GM19328 (cell line): ENCODE measurements around the gene NR6A1.

ENCODE experiments used
- ATAC-seq: cut with Tn5 transposase; IDR thresholded peaks from one replicate; pipeline ENCODE4 v1.9.1; 2021; ENCODE audit warnings: mild to moderate bottlenecking, moderate library complexity; ENCODE audit not compliant: unreplicated experiment

Gene NR6A1

DNA sequence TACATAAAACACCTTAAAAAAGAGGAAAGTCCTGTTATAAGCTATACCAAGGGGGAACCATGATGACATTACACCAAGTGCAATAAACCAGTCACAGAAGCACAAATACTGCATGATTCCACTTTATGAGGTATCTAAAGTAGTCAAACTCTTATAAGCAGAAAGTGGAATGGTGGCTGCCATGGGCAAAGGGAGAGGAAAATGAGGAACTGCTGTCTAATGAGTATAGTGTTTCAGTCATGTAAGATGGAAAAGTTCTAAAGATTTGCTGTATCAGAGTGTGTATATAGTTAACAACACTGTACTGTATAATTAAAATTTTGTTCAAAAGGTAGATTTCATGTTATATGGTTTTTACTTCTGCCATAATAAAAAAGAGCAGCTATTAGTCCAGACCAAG is 229.3 kb downstream of the NR6A1 start:
- ATAC-seq: no peak

DNA sequence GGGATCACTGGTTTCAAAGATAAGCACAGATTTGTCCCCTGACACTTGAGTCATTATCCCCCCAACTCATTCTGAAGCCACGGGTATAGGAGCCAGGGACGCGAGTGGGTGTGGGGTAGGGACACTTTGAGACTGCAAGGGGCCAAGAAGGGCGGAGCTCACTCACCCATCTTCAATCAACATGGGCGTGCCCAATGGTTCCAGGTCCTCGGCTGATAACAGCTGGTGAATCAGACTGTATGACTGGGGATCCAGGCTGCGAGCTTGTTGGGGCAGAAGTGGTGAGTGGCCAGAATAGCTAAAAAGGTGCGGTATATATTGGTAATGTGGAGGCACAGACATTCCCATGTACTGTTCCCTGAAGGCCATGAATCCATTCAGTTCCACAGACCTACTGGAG is 233.2 kb downstream of the NR6A1 start:
- no peak for ATAC-seq

GRCh38 chr9:124535846-124536245 is 235.3 kb downstream of the NR6A1 start:
- ATAC-seq: no peak

DNA sequence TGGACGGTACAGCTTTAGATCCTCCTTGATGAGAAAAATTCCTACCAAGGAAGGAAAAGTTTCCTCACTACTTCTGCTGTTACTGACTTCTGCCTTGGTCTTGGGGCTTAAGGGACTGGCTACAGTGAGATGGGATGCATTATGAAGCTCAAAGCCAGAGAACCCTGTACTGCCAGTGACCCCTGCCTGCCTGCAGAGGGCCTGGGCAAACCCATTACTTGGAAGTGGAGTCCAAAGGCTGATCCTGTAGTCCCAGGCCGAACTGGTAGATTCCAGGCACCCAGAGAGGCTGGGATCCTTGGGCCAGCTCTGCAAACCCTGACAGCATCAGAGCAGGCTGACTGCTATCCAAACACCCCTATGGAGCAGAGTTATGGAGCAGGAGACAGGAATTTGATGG is 238.2 kb downstream of the NR6A1 start:
- ATAC-seq: no peak

- no peak for ATAC-seq
Observed at GRCh38 chr9:124531115-124531514, 240.0 kb downstream of the NR6A1 start.

GRCh38 chr9:124530246-124530645 is 240.9 kb downstream of the NR6A1 start:
- ATAC-seq: no peak

- ATAC-seq: no peak
Observed at GRCh38 chr9:124527781-124528180, 243.3 kb downstream of the NR6A1 start.

DNA sequence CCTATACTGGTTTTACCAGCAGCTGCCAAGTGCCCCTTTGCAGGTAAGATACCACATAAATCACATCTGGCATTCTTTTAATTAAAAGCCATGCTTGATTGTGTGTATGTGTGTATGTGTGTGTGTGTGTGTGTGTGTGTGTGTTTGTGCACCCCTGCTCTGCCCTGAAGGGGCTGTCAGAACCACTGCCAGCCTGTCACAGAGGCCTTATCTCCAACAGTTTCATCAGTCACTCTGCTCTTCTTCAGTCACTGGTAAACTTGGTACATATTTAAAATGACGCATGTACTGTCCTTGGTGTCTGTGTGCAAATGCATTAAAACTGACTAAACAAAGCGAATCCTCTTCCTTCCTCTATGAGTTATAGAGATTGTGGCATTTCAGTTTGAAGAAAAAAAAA is 244.9 kb downstream of the NR6A1 start:
- ATAC-seq: no peak

DNA sequence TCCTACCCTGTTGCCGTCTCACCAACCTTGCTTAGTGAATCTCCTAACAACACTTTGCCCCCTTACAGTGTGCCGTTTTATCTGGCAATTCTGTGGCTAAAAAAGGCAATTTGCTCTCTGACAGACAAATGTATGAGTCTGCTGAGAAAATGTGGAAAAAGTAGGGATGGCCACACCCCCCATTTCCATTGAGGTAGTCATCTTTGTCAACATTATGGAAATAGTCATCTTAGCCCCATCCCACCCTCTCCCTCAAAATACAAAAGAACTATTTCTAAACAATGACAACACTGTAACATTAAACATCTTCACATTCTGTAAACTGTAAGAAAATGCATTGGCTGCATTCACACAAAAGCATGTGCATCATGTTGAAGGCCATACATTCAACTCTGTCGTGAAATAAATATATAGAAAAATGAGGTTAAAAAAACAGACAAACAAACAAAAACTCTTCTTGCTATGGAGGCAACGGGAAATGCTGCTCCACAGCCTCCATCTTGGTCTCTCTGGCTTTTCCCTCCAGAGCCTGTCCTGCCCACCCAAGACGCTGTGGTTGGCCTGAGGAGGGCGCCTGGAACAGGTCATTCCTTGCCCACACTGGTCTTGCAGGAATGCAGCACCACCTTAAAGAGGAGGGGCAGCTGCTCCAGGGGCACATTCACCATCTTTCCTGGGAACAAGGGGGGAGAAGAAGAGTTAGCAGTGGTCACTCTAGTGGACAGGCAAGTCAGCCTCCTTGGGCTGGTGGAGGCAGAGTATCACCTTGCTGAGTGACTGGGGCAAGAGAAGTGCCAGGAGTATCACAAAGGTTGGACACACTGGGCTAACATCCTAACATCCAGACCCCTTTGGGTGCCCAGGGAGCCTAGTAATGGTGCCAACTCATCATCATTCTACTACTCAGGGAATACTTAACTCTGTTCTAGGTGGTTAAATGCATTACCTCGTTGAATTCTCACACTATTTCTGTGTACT is 248.7 kb downstream of the NR6A1 start:
- ATAC-seq: no peak

DNA sequence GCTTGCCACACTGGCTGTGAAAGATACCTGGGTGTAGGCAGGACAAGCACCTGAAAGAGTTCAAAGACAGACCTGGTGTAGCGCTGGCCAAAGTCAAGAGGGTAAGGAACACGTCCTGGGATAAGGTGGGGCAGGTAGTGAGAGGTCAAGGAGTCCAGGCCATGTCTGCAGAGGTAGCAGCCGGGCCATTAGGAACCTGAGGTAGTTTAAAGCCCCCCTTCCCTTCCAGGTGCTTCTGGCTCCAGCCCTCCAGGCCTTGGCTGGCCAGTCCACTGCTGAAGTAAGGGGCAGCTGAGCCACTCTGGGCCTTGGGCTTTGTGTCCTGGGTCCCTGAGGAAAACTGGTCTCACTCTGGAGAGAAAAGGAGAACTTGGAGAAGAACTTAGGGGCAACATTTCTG is 250.0 kb downstream of the NR6A1 start:
- ATAC-seq: no peak

DNA sequence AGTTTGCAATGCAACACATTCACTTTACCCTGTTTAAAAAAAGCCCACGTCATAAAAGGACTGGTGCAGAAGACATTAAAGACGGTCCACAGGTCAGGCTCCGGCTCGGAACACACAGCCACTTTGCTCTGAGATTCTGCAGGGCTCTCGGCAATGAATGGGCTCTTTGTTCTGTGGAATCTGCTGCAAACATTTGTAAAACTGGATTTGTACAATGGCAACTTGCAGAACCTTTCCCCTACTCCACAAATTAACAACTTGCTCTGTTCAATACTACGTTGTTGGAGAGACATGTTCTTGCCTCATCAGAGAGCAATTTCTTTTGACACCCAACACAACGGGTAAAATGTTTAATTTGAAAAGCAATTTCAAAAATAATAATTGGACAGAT is 250.9 kb downstream of the NR6A1 start:
- no peak for ATAC-seq

GRCh38 chr9:124518116-124518515 is 253.0 kb downstream of the NR6A1 start:
- no peak for ATAC-seq

GRCh38 chr9:124517600-124517999 is 253.5 kb downstream of the NR6A1 start:
- no peak for ATAC-seq

- no peak for ATAC-seq
Observed at GRCh38 chr9:124514874-124515273, 256.2 kb downstream of the NR6A1 start.

GRCh38 chr9:124514125-124514524 is 257.0 kb downstream of the NR6A1 start:
- no peak for ATAC-seq

DNA sequence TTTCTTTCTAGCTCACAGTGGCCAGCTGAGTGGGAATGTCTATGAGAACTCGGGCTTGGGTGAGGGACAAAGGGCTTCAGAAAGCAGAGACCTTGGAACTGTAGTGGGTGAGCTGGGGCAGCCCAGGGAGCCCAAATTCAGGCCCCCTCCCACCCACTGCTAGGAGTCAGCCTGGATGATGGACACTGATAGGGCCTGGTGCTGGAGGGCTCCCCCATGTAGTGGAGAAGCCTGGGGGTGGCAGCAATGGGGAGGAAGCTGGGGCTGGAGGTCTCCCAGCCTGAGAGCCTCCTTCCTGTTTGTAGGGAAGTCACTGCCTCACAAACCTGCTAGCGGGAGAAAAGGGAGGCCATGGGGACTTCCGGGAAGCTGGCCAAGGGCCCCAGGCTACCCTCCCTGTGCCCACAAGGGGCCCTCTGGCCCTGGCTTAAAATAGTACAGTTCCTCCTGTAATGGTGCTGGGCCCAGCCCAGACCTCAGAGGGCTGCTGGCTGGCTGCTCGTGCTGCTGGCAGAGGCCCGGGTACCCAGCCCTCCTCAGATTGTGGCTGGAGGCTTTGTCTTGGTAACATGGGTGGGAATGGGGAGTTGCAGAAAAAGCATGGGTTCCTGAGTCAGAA is 257.6 kb downstream of the NR6A1 start:
- ATAC-seq: no peak

GRCh38 chr9:124512806-124513204 is 258.3 kb downstream of the NR6A1 start:
- no peak for ATAC-seq

DNA sequence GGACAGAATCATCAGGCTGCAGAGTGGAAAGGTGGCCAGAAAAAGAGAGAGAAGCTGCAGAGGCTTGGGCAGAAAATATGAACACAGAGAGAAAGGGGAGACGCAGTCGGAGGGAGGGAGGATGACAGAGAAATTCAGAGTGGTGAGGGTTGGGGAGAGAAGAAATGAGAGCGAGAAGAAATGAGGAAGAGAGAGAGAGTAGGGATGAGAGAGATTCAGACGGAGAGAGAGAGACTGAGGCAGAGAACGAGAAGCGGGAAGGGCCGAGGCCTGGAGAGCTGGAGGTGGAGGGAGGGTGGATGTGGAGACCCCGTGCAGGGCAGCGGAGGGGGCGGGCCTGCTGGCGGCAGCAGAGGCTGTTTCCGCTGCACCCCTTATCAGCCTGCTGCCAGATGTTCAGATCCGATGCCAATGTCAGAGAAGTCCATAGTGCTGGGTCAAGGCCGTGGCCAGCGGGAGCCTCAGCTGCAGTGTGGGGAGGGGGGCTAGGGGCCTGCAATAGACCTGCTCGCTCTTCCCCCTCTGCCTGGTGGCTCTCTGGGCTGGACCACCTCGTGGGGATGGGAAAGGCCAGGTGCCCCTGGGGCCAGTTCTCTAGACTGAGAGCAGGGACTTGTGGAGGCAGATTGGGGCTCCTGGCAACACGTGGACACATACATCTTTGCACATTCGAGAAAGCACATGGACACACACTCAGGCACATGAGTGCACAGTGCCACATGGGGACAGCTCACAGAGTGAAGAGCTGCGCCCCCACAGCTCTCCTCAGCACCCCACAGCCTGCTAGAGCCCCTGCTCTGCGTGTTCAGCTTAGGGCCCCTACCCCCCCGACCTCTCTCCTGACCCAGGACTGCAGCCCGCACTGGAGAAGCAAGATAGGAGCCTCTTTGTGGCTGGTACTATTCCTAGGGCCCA is 259.0 kb downstream of the NR6A1 start:
- no peak for ATAC-seq

DNA sequence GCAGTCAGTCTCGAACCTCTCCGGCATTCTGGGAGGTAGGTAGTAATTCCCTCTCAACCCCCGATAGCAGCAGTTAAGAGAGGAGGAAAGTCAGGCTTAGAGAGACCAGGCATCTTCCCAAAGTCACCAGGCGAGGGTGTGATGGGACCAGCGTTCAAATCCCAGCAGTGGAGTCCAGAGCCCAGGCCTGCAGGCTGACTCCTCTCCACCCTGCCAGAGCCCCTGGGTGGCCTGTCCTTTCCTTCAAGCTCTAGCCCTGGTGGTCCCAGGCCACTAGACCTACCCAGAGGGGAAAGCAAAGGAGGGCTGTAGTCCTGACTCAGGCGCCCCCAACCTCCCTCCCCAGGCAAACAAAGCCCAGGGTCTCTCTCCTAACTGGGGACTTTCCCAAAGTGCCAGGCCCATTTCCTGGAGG is 259.7 kb downstream of the NR6A1 start:
- no peak for ATAC-seq

GRCh38 chr9:124510650-124511425 is 260.3 kb downstream of the NR6A1 start:
- ATAC-seq: no peak
